ENCODE results near the gene RBM10. TPM values are rescaled to one million over a fixed set of nuclear protein-coding genes. Genes with fewer than 3 reads are reported as not detected.

The RBM10 gene
- total and polyA plus RNA-seq, 9 of the 15 experiments (the other 6 are each of a cell fraction or from before 2014, with no cell fraction given) = 1.1 to 61.7 (median 31.5) TPM

- TF ChIP-seq ZNF592 (IDR thresholded peaks at IDR 0.05) = no peak
- TF ChIP-seq NFIX (CRISPR knock-in tag; IDR thresholded peaks at IDR 0.05; ENCODE audit: low read depth) = no peak
- no peak for TF ChIP-seq CAMTA2 (CRISPR knock-in tag; conservative IDR thresholded peaks at IDR 0.05)
- no peak for TF ChIP-seq BRF2 (IDR thresholded peaks at IDR 0.05; ENCODE audit: borderline replicate concordance, insufficient read depth, insufficient read length)
- TF ChIP-seq ARID2 (IDR thresholded peaks at IDR 0.05) = 0 out of 2 replicates have a peak, but pooled peaks have one; percentile 17
- TF ChIP-seq THRB (CRISPR knock-in tag; conservative IDR thresholded peaks at IDR 0.05) = no peak
- no peak; the same call in 1 of the 2 replicates for TF ChIP-seq KAT8 (IDR thresholded peaks at IDR 0.05; ENCODE audit: low read depth)
- no peak for TF ChIP-seq ZFP1 (CRISPR knock-in tag; IDR thresholded peaks at IDR 0.05)
- TF ChIP-seq GTF2F1 (IDR thresholded peaks at IDR 0.05; ENCODE audit: low read depth, low read length) = no peak
- TF ChIP-seq TARDBP (IDR thresholded peaks at IDR 0.05) = no peak
- TF ChIP-seq RB1 (IDR thresholded peaks at IDR 0.05; ENCODE audit: low read depth) = 0 out of 2 replicates have a peak, but pooled peaks have one; percentile 29
- no peak for TF ChIP-seq HNRNPL (IDR thresholded peaks at IDR 0.05; ENCODE audit: low read depth, low read length)
- TF ChIP-seq NFE2 (IDR thresholded peaks at IDR 0.05; ENCODE audit: low read depth) = no peak
- TF ChIP-seq SIN3B (IDR thresholded peaks at IDR 0.05; ENCODE audit: low read depth) = no peak
- TF ChIP-seq DNMT1 (IDR thresholded peaks at IDR 0.05) = no peak
- TF ChIP-seq ZNF274 (IDR thresholded peaks at IDR 0.05; ENCODE audit: borderline replicate concordance, low read depth, low read length) = no peak
- TF ChIP-seq ZNF445 (CRISPR knock-in tag; IDR thresholded peaks at IDR 0.05; ENCODE audit: low read depth) = no peak
- TF ChIP-seq HNRNPH1 (optimal IDR thresholded peaks at IDR 0.05; ENCODE audit: low read depth, low read length) = no peak
- TF ChIP-seq STAT6 (CRISPR knock-in tag; IDR thresholded peaks at IDR 0.05) = no peak
Observed at GRCh38 chrX:47193475-47194193, 48.6 kb downstream of the RBM10 start, which contains the start of gene UBA1 (continued).
